ENCODE measurements around the gene GOLGA2. TPM values are rescaled to one million over a fixed set of nuclear protein-coding genes. Genes with fewer than 3 reads are reported as not detected.

GOLGA2 gene
- total and polyA plus RNA-seq, 2 donors (not counting 1 experiment from before 2014, with no cell fraction given), result 23.2 to 87.3 TPM

GRCh38 chr9:128254855-128255759, 20.7 kb downstream of the GOLGA2 start:
- Mint-ChIP-seq H3K27ac (no peak overlapping the region), H3K9me3 (ENCODE audit: insufficient read depth) (no peaks in the 10 kb centered on the region), H3K4me3 (peak overlapping the region; percentile 18), H3K27me3 (peaks cover 13% of the 10 kb centered on the region), H3K4me1 (peaks cover 23% of the 10 kb centered on the region)
- Histone ChIP-seq H3K79me2 (ENCODE audit: control insufficient read depth, insufficient read depth, low read length) (no peaks in the 10 kb centered on the region), H3K27me3 (replicated peaks in 1 of 4; ENCODE audit: control extremely low read depth in 1 of 4, control insufficient read depth in 3 of 4, insufficient read depth in 4 of 4, low read length in 3 of 4) (peaks cover 0 to 4% (median 0%) of the 10 kb centered on the region in 4 experiments), H3K4me1 (ENCODE audit: control insufficient read depth in 2 of 2, insufficient read depth in 2 of 2, low read length in 2 of 2) (peaks cover 10 to 19% of the 10 kb centered on the region in 2 donors), H3K4me2 (replicated peaks; ENCODE audit: low read depth, low read length, poor library complexity, severe bottlenecking) (no peak overlapping the region), H4K20me1 (ENCODE audit: control insufficient read depth, insufficient read depth, low read length, poor library complexity, severe bottlenecking) (no peaks in the 10 kb centered on the region), H3K4me3 (ENCODE audit: control extremely low read depth in 1 of 5, extremely low read depth in 1 of 5, insufficient read depth in 1 of 5, low read depth in 2 of 5, low read length in 4 of 5) (no peak overlapping the region), H3K36me3 (replicated peaks in 1 of 2; ENCODE audit: control extremely low read depth in 1 of 2, control insufficient read depth in 1 of 2, extremely low read depth in 1 of 2, insufficient read depth in 2 of 2, low read length in 1 of 2) (peaks cover 3 to 13% of the 10 kb centered on the region in 2 experiments), H2AFZ (ENCODE audit: insufficient read depth, low read depth, low read length, poor library complexity, severe bottlenecking) (no peak overlapping the region), H3K27ac (ENCODE audit: low read length in 2 of 2) (no peak overlapping the region), H3K9me3 (ENCODE audit: control extremely low read depth in 1 of 3, control insufficient read depth in 2 of 3, insufficient read depth in 1 of 3, low read length in 2 of 3) (no peaks in the 10 kb centered on the region), H3K9ac (ENCODE audit: low read length) (no peak overlapping the region)
- POLR2A ChIA-PET, result interaction anchor here (1.3 kb wide), 1 partner anchor 14 kb away, joined by 4 read pairs; no protein-coding TSS in a partner anchor
- intact Hi-C loops (cut with micrococcal nuclease), result loop anchor here (5.0 kb wide), 2 partner anchors 87 to 627 kb away; partner anchors contain the start of genes KYAT1, LRRC8A and SLC27A4
- TF ChIP-seq EZH2 (IDR thresholded peaks at IDR 0.05; ENCODE audit: borderline replicate concordance, insufficient read depth, low read depth, low read length, poor library complexity, severe bottlenecking), result no peak
- peak; percentile 80 for TF ChIP-seq CTCF (IDR thresholded peaks at IDR 0.05)
- DNase-seq, result peak; percentile 73
- CTCF ChIA-PET, result interaction anchor here (0.8 to 2.5 kb wide), 7 partner anchors 9 to 97 kb away, joined by 3 to 14 read pairs (median 3); partner anchors contain the start of genes GOLGA2 and SWI5
- no peak for ATAC-seq (ENCODE audit: low read depth)
- WGBS (ENCODE audit: insufficient coverage), result 68% methylated on average over 16 of the region's 18 CpGs
